ENCODE results near the gene TMEM63B.

The TMEM63B gene

GRCh38 chr6:44146685-44147084, 19.3 kb downstream of the TMEM63B start:
- DNase-seq (ENCODE audit: low read depth) = no peak
- no peak for TF ChIP-seq CTCF (IDR thresholded peaks at IDR 0.05; ENCODE audit: low read length, missing control alignments)
- H3K4me3 ChIP-seq (replicated peaks; ENCODE audit: low read depth, low read length) = no peak overlapping the region

- no peak for DNase-seq (ENCODE audit: low read depth)
- H3K4me3 ChIP-seq (replicated peaks; ENCODE audit: low read depth, low read length) = no peak overlapping the region
- TF ChIP-seq CTCF (IDR thresholded peaks at IDR 0.05; ENCODE audit: low read length, missing control alignments) = no peak
Observed at GRCh38 chr6:44147256-44147655, 19.9 kb downstream of the TMEM63B start.

- TF ChIP-seq CTCF (IDR thresholded peaks at IDR 0.05; ENCODE audit: low read length, missing control alignments) = no peak
- DNase-seq (ENCODE audit: low read depth) = no peak
Observed at GRCh38 chr6:44148306-44148705, 21.0 kb downstream of the TMEM63B start.

GRCh38 chr6:44149369-44150012, 22.1 kb downstream of the TMEM63B start:
- TF ChIP-seq CTCF (IDR thresholded peaks at IDR 0.05; ENCODE audit: low read length, missing control alignments) = no peak
- no peak overlapping the region for H3K4me3 ChIP-seq (replicated peaks; ENCODE audit: low read depth, low read length)
- no peak for DNase-seq (ENCODE audit: low read depth)

More at GRCh38 chr6:44148306-44148705, 21.0 kb downstream of the TMEM63B start:
- H3K4me3 ChIP-seq (replicated peaks; ENCODE audit: low read depth, low read length) = no peak overlapping the region

- no peak overlapping the region for H3K4me3 ChIP-seq (replicated peaks; ENCODE audit: low read depth, low read length)
- no peak for DNase-seq (ENCODE audit: low read depth)
Observed at GRCh38 chr6:44150317-44150917, 23.1 kb downstream of the TMEM63B start.

GRCh38 chr6:44151348-44152108, 24.2 kb downstream of the TMEM63B start:
- DNase-seq (ENCODE audit: low read depth) = peak; percentile 67
- TF ChIP-seq CTCF (IDR thresholded peaks at IDR 0.05; ENCODE audit: low read length, missing control alignments) = peak; percentile 79
- H3K4me3 ChIP-seq (replicated peaks; ENCODE audit: low read depth, low read length) = no peak overlapping the region

More at GRCh38 chr6:44150317-44150917, 23.1 kb downstream of the TMEM63B start:
- no peak for TF ChIP-seq CTCF (IDR thresholded peaks at IDR 0.05; ENCODE audit: low read length, missing control alignments)
